ENCODE data around the gene NSMF.

NSMF gene

DNA sequence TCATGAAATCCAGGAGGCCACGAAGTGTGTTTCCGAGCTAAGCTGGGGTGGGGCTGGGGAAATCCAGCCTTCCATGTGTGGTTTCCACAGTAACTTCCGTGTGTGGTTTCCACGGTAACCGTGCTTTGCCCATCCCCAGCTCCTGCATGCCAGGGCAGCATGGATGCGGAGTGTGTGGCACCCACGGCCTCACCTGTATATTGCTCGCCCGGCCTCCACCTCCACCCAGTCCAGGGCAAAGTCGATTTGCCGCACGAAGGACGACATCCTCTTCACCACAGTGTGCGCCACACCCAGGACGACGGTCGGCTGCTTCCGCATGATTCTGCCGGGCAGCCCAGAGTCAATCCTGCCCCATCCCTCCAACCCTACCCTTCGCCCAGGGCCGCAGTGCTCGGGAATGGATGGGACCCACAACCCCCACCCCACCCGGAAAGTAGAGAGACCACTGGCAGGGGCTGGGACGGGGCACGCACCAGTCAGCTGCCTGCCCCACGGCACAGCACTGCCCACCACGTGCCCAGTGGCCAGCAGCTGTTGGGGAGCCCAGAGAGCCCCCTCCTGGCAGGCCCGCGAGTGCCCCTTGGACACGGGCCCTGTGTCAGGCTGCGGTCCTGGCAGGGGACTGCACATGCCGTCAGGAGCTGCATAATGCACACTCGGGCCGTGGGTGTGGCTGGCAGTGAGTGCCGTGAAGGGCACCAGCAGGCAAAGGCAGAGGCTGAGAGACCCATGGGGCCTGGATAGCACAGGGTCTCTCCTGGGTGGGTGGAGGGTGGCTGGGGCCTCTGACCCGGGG, 39.0 kb upstream of the NSMF start:
- ChIA-PET POLR2A (no interaction called here), CTCF (no interaction called here)
- TF ChIP-seq SUZ12 (IDR thresholded peaks at IDR 0.05) (no peak), ZNF384 (IDR thresholded peaks at IDR 0.05) (no peak), SP1 (IDR thresholded peaks at IDR 0.05) (no peak), TARDBP (IDR thresholded peaks at IDR 0.05) (no peak), BHLHE40 (IDR thresholded peaks at IDR 0.05; ENCODE audit: borderline replicate concordance) (no peak), LEF1 (IDR thresholded peaks at IDR 0.05; ENCODE audit: borderline replicate concordance) (no peak), CTBP1 (IDR thresholded peaks at IDR 0.05; ENCODE audit: borderline replicate concordance) (no peak), HDGF (IDR thresholded peaks at IDR 0.05; ENCODE audit: borderline replicate concordance) (no peak), PKNOX1 (IDR thresholded peaks at IDR 0.05) (no peak), FOXK2 (IDR thresholded peaks at IDR 0.05) (no peak), FOXM1 (IDR thresholded peaks at IDR 0.05; ENCODE audit: borderline replicate concordance) (no peak), ELF4 (IDR thresholded peaks at IDR 0.05) (no peak)
- DNase-seq (ENCODE audit: extremely low spot score): no peak

DNA sequence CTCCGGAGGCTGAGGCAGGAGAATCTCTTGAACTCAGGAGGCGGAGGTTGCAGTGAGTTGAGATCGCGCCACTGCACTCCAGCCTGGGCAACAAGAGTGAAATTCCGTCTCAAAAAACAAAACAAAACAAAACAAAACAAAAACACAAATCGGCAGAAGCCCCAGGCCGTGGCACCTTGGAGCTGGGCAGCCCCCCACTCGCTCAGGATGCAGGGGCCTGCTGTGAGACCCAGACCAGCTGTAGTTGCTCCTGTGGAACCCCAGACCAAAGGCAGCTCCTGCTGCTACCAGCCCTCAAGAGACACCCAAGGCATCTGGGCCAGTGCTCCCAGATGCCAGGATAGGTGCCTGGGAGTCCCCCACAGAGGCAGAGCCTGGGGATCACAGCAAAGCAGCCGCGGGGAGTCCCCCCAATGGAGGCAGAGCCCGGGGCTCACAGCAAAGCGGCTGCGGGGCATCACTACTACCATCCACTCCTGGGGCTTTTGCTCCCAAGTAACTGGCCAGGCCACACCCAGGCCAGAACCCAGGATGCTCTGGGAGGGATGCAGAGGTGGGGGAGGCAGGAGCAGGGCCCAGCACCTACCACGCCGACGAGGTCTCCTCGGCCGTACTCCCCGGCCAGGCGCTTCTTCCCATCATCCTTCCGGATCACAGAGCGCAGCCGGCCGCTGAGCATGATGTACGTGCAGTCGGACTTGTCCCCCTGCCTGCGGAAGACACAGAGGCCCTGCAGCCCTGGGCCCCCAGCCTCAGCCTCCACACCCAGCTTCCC, 37.7 kb upstream of the NSMF start:
- no peak for DNase-seq (ENCODE audit: extremely low spot score)
- ChIA-PET POLR2A (no interaction called here), CTCF (no interaction called here)
- no peak for TF ChIP-seq PKNOX1 (IDR thresholded peaks at IDR 0.05)
- no peak for TF ChIP-seq L3MBTL2 (conservative IDR thresholded peaks at IDR 0.05)
- TF ChIP-seq TARDBP (IDR thresholded peaks at IDR 0.05): no peak
- no peak for TF ChIP-seq FOXK2 (IDR thresholded peaks at IDR 0.05)
- no peak for TF ChIP-seq FOXA1 (IDR thresholded peaks at IDR 0.05)
- no peak for TF ChIP-seq ZNF384 (IDR thresholded peaks at IDR 0.05)
- TF ChIP-seq SP1 (IDR thresholded peaks at IDR 0.05): no peak

DNA sequence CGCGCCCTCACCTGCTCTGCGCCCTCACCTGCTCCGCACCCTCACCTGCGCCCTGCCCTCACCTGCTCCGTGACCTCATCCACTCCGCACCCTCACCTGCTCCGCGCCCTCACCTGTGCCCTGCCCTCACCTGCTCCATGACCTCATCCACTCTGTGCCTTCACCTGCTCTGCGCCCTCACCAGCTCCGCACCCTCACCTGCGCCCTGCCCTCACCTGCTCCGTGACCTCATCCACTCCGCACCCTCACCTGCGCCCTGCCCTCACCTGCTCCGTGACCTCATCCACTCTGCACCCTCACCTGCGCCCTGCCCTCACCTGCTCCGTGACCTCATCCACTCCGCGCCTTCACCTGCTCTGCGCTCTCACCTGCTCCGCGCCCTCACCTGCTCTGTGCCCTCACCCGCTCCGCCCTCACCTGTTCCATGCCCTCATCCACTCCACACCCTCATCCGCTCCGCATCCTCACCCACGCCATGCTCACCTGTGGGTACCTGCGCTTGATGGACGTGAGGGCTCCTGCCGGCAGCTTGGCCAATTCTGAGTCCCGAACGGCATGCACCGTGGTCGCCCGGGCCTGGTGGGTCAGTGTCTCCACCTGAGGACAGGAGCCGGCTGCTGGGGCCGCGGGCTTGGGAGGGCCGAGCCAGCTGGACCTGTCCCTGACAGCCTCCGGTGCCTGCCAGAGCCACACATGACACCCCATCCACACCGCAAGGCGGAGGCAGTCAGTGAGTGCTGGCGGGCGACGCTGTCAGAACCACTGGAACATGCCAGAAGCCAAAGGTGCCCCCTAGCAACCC, 35.6 kb upstream of the NSMF start:
- POLR2A ChIA-PET: no interaction called here
- DNase-seq (ENCODE audit: extremely low spot score): no peak
- CTCF ChIA-PET: no interaction called here
- TF ChIP-seq HDGF (IDR thresholded peaks at IDR 0.05; ENCODE audit: borderline replicate concordance): no peak
- no peak for TF ChIP-seq SP1 (IDR thresholded peaks at IDR 0.05)
- no peak for TF ChIP-seq FOXM1 (IDR thresholded peaks at IDR 0.05; ENCODE audit: borderline replicate concordance)
- TF ChIP-seq FOXK2 (IDR thresholded peaks at IDR 0.05): no peak
- no peak for TF ChIP-seq NFRKB (IDR thresholded peaks at IDR 0.05)
- TF ChIP-seq CTBP1 (IDR thresholded peaks at IDR 0.05; ENCODE audit: borderline replicate concordance): no peak
- TF ChIP-seq ELF4 (IDR thresholded peaks at IDR 0.05): no peak
- TF ChIP-seq FOXA1 (IDR thresholded peaks at IDR 0.05): no peak
- no peak for TF ChIP-seq L3MBTL2 (conservative IDR thresholded peaks at IDR 0.05)
- TF ChIP-seq ARNT (IDR thresholded peaks at IDR 0.05): no peak
- TF ChIP-seq TARDBP (IDR thresholded peaks at IDR 0.05): no peak
- TF ChIP-seq BHLHE40 (IDR thresholded peaks at IDR 0.05; ENCODE audit: borderline replicate concordance): no peak

- CTCF ChIA-PET: no interaction called here
- POLR2A ChIA-PET: no interaction called here
- TF ChIP-seq FOXK2 (IDR thresholded peaks at IDR 0.05): no peak
- TF ChIP-seq PKNOX1 (IDR thresholded peaks at IDR 0.05): no peak
- TF ChIP-seq L3MBTL2 (conservative IDR thresholded peaks at IDR 0.05): no peak
- DNase-seq (ENCODE audit: extremely low spot score): no peak
Measured at GRCh38 chr9:137494104-137494544, 35.0 kb upstream of the NSMF start.

- POLR2A ChIA-PET: no interaction called here
Measured at GRCh38 chr9:137493364-137494103, 34.4 kb upstream of the NSMF start.

More at GRCh38 chr9:137493364-137494103, 34.4 kb upstream of the NSMF start:
- CTCF ChIA-PET: no interaction called here
- TF ChIP-seq TARDBP (IDR thresholded peaks at IDR 0.05) (no peak), CTBP1 (IDR thresholded peaks at IDR 0.05; ENCODE audit: borderline replicate concordance) (no peak), NFRKB (IDR thresholded peaks at IDR 0.05) (no peak), SP1 (IDR thresholded peaks at IDR 0.05) (no peak), PKNOX1 (IDR thresholded peaks at IDR 0.05) (no peak), FOXA1 (IDR thresholded peaks at IDR 0.05) (no peak), BHLHE40 (IDR thresholded peaks at IDR 0.05; ENCODE audit: borderline replicate concordance) (no peak), FOXK2 (IDR thresholded peaks at IDR 0.05) (no peak), ARNT (IDR thresholded peaks at IDR 0.05) (no peak), ZNF384 (IDR thresholded peaks at IDR 0.05) (no peak), LEF1 (IDR thresholded peaks at IDR 0.05; ENCODE audit: borderline replicate concordance) (no peak), L3MBTL2 (conservative IDR thresholded peaks at IDR 0.05) (no peak), HDGF (IDR thresholded peaks at IDR 0.05; ENCODE audit: borderline replicate concordance) (no peak), SUZ12 (IDR thresholded peaks at IDR 0.05) (no peak), FOXM1 (IDR thresholded peaks at IDR 0.05; ENCODE audit: borderline replicate concordance) (no peak), ELF4 (IDR thresholded peaks at IDR 0.05) (no peak)
- DNase-seq (ENCODE audit: extremely low spot score): no peak
